SK-N-SH (cell line): ENCODE measurements around the gene ERP29. TPM values are rescaled to one million over a fixed set of nuclear protein-coding genes. Genes with fewer than 3 reads are reported as not detected.

Experiments
- CTCF ChIA-PET: fragments of 300-600, 350-600 bp; formaldehyde crosslinking; extraction: SDS; loops from one replicate; lab custom pipeline; 2021; lab: Yijun Ruan, JAX
- POLR2A ChIA-PET: fragments of 350-600 bp; sonication (Branson Sonifier 250); formaldehyde crosslinking; extraction: SDS; loops from one replicate; lab custom pipeline; 2020; ENCODE audit warnings: antibody characterized with exemption, inconsistent platforms; lab: Yijun Ruan, JAX
- DNase-seq: peaks from one replicate; pipeline ENCODE4 v3.0.0; 2012
- H2AFZ ChIP-seq: fragments of 200-600 bp; sonication (generic); 2 replicates; pipeline ENCODE4 v1.8.1; 2016; ENCODE audit warnings: antibody characterized with exemption, mild to moderate bottlenecking, low read depth
- H3F3A ChIP-seq: fragments of 200-600 bp; sonication (generic); replicated peaks from 2 replicates; pipeline ENCODE3; 2016; ENCODE audit warnings: antibody characterized with exemption, mild to moderate bottlenecking; ENCODE audit not compliant: insufficient read depth
- H3K27ac ChIP-seq, 2 experiments: fragments of 200-500 bp in 1 of 2; fragments of 200-600 bp in 1 of 2; sonication (Bioruptor generic) in 1 of 2; sonication (generic), shearing (Covaris generic) in 1 of 2; 2 replicates each; pipeline versions ENCODE4 v1.5.1 to v1.6.1; 2014 to 2016; ENCODE audit warnings: low read depth in 2 of 2, inconsistent platforms in 1 of 2, low read length in 1 of 2, mild to moderate bottlenecking in 1 of 2, mixed read lengths in 1 of 2
- H3K27me3 ChIP-seq: fragments of 200-600 bp; sonication (generic), shearing (Covaris generic); 2 replicates; pipeline ENCODE4 v1.6.1; 2016; ENCODE audit warnings: mixed run types; ENCODE audit not compliant: insufficient read depth
- H3K36me3 ChIP-seq, 2 experiments: fragments of 200-500 bp in 1 of 2; fragments of 200-600 bp in 1 of 2; sonication (Bioruptor generic) in 1 of 2; sonication (generic) in 1 of 2; replicated peaks in 1 of 2; 2 replicates each; pipeline versions ENCODE3 to v1.5.1; 2014 to 2016; ENCODE audit warnings: low read length in 1 of 2, mild to moderate bottlenecking in 1 of 2; ENCODE audit not compliant: insufficient read depth in 2 of 2, control insufficient read depth in 1 of 2
- H3K4me1 ChIP-seq, 2 experiments: fragments of 200-500 bp in 1 of 2; fragments of 200-600 bp in 1 of 2; sonication (Bioruptor generic) in 1 of 2; sonication (generic), shearing (Covaris generic) in 1 of 2; 2 replicates each; pipeline versions ENCODE4 v1.5.1 to v1.6.1; 2014 to 2016; ENCODE audit warnings: low read depth in 1 of 2, low read length in 1 of 2, mixed run types in 1 of 2; ENCODE audit not compliant: insufficient read depth in 2 of 2, control insufficient read depth in 1 of 2
- H3K4me2 ChIP-seq: fragments of 200-600 bp; sonication (generic), shearing (Covaris generic); 2 replicates; pipeline ENCODE4 v1.6.1; 2017; ENCODE audit warnings: mixed run types
- H3K4me3 ChIP-seq, 2 experiments: fragments of 200-500 bp in 1 of 2; fragments of 200-600 bp in 1 of 2; sonication (Bioruptor generic) in 1 of 2; sonication (generic), shearing (Covaris generic) in 1 of 2; 2 replicates each; pipeline versions ENCODE4 v1.5.1 to v1.8.1; 2014 to 2016; ENCODE audit warnings: low read depth in 2 of 2, inconsistent platforms in 1 of 2, low read length in 1 of 2, mild to moderate bottlenecking in 1 of 2, mixed read lengths in 1 of 2, moderate library complexity in 1 of 2
- H3K79me2 ChIP-seq: fragments of 200-600 bp; sonication (generic); 2 replicates; pipeline ENCODE4 v1.8.1; 2017; ENCODE audit warnings: mild to moderate bottlenecking; ENCODE audit not compliant: insufficient read depth
- H3K9ac ChIP-seq: fragments of 200-600 bp; sonication (generic); 2 replicates; pipeline ENCODE4 v1.6.1; 2017; ENCODE audit warnings: mixed run types
- H3K9me2 ChIP-seq: fragments of 200-600 bp; sonication (generic); 2 replicates; pipeline ENCODE4 v1.6.1; 2017; ENCODE audit warnings: mixed run types
- H3K9me3 ChIP-seq: fragments of 200-600 bp; sonication (generic); 2 replicates; pipeline ENCODE4 v1.6.1; 2017; ENCODE audit warnings: mixed run types, mild to moderate bottlenecking, moderate library complexity
- H4K20me1 ChIP-seq: fragments of 200-600 bp; sonication (generic); 2 replicates; pipeline ENCODE4 v1.6.1; 2017; ENCODE audit warnings: mild to moderate bottlenecking, mixed run types; ENCODE audit not compliant: insufficient read depth
- ELF1 ChIP-seq: IDR thresholded peaks from 2 replicates; pipeline ENCODE4 v1.4.0; 2012
- EZH2phosphoT487 ChIP-seq: fragments of 200-600 bp; sonication (generic); IDR thresholded peaks from 2 replicates; pipeline ENCODE4 v1.6.1; 2017; ENCODE audit warnings: low read depth, mixed run types, mild to moderate bottlenecking, antibody characterized with exemption, moderate library complexity, borderline replicate concordance
- FOSL2 ChIP-seq: IDR thresholded peaks from 2 replicates; pipeline ENCODE4 v1.4.0; 2012; ENCODE audit warnings: low read depth, mild to moderate bottlenecking, moderate library complexity, borderline replicate concordance
- FOXM1 ChIP-seq: IDR thresholded peaks from 2 replicates; pipeline ENCODE4 v1.4.0; 2012; ENCODE audit warnings: low read depth, mild to moderate bottlenecking
- MEF2A ChIP-seq: IDR thresholded peaks from 2 replicates; pipeline ENCODE4 v1.4.0; 2012; ENCODE audit warnings: low read depth, borderline replicate concordance
- PBX3 ChIP-seq: IDR thresholded peaks from 2 replicates; pipeline ENCODE4; 2012
- RCOR1 ChIP-seq: fragments of 150-350 bp; IDR thresholded peaks from 2 replicates; pipeline ENCODE4 v1.6.1; 2017; ENCODE audit warnings: antibody characterized with exemption, low read length
- RFX5 ChIP-seq: IDR thresholded peaks from 2 replicates; pipeline ENCODE4 v1.6.1; 2012; ENCODE audit warnings: mild to moderate bottlenecking, improper control_type of control experiment, low read length
- SMC3 ChIP-seq: IDR thresholded peaks from 2 replicates; pipeline ENCODE4 v1.6.1; 2012; ENCODE audit warnings: low read depth, low read length, improper control_type of control experiment
- TAF1 ChIP-seq: IDR thresholded peaks from 2 replicates; pipeline ENCODE4 v1.6.1; 2012; ENCODE audit warnings: low read depth, mild to moderate bottlenecking, low read length, moderate library complexity, borderline replicate concordance
- USF2 ChIP-seq: fragments of 150-350 bp; IDR thresholded peaks from 2 replicates; pipeline ENCODE4 v1.6.1; 2017; ENCODE audit warnings: antibody characterized with exemption, low read length, low read depth, borderline replicate concordance
- YY1 ChIP-seq: IDR thresholded peaks from 2 replicates; pipeline ENCODE4 v1.4.0; 2012; ENCODE audit warnings: low read depth, mild to moderate bottlenecking
- WGBS: methylation state at CpG from one replicate; pipeline ENCODE4 v1.1.6; 2017; ENCODE audit warnings: low lambda C conversion rate; 5-methylcytosine and 5-hydroxymethylcytosine counted together
- polyA plus RNA-seq, 3 experiments: library from polyadenylated mRNA; depleted of rRNA; stranded (reverse); fragments of >200 nt; gene quantifications; 2 replicates each; pipeline ENCODE4 v1.2.3, GENCODE V29; 2012
- TF ChIP-seq, protein P1 (sequence below): IDR thresholded peaks from 2 replicates; pipeline ENCODE4 v1.6.1; 2012; ENCODE audit warnings: mild to moderate bottlenecking, low read depth, low read length, moderate library complexity

The ERP29 gene
- polyA plus RNA-seq, 1 of the 3 experiments (the other 2 are of a cell fraction), result 177 TPM

DNA sequence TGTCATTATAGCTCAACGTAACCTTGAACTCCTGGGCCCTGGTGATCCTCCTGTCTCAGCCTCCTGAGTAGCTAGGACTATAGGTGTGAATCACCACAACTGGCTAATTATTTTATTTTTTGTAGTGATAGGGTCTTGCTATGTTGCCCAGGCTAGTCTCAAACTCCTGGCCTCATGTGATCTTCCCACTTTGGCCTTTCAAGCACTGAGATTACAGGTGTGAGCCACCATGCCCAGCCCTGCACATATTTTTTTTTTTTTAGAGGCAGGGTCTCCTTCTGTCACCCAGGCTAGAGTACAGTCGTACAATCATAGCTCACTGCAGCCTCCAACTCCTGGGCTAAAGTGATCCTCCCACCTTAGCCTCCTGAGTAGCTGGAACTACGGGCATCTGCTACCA is 9.2 kb upstream of the ERP29 start:
- no peaks in the 10 kb centered on the region for H4K20me1 ChIP-seq
- no peaks in the 10 kb centered on the region for H3K79me2 ChIP-seq
- ChIA-PET CTCF (no interaction called here), POLR2A (no interaction called here)
- no peaks in the 10 kb centered on the region for H3K27me3 ChIP-seq
- H3K4me1 ChIP-seq, result peaks cover 0 to 3% of the 10 kb centered on the region in 2 experiments; a peak in 1 of 4 replicates
- WGBS, result 94% methylated on average over 3 of the region's 3 CpGs
- no peaks in the 10 kb centered on the region for H3K36me3 ChIP-seq
- no peak overlapping the region for H3K4me3 ChIP-seq
- TF ChIP-seq USF2, result no peak
- TF ChIP-seq TAF1, result no peak
- no peak for TF ChIP-seq YY1
- no peak for TF ChIP-seq SMC3
- no peak for TF ChIP-seq MEF2A
- TF ChIP-seq, protein P1, sequence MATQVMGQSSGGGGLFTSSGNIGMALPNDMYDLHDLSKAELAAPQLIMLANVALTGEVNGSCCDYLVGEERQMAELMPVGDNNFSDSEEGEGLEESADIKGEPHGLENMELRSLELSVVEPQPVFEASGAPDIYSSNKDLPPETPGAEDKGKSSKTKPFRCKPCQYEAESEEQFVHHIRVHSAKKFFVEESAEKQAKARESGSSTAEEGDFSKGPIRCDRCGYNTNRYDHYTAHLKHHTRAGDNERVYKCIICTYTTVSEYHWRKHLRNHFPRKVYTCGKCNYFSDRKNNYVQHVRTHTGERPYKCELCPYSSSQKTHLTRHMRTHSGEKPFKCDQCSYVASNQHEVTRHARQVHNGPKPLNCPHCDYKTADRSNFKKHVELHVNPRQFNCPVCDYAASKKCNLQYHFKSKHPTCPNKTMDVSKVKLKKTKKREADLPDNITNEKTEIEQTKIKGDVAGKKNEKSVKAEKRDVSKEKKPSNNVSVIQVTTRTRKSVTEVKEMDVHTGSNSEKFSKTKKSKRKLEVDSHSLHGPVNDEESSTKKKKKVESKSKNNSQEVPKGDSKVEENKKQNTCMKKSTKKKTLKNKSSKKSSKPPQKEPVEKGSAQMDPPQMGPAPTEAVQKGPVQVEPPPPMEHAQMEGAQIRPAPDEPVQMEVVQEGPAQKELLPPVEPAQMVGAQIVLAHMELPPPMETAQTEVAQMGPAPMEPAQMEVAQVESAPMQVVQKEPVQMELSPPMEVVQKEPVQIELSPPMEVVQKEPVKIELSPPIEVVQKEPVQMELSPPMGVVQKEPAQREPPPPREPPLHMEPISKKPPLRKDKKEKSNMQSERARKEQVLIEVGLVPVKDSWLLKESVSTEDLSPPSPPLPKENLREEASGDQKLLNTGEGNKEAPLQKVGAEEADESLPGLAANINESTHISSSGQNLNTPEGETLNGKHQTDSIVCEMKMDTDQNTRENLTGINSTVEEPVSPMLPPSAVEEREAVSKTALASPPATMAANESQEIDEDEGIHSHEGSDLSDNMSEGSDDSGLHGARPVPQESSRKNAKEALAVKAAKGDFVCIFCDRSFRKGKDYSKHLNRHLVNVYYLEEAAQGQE, result no peak
- TF ChIP-seq PBX3, result no peak
- TF ChIP-seq EZH2phosphoT487, result no peak
- no peak for TF ChIP-seq FOXM1
- no peak for TF ChIP-seq RFX5
- no peak for TF ChIP-seq ELF1
- no peak for TF ChIP-seq FOSL2
- TF ChIP-seq RCOR1, result no peak
- no peaks in the 10 kb centered on the region for H3K9me3 ChIP-seq
- H2AFZ ChIP-seq, result no peak overlapping the region
- no peaks in the 10 kb centered on the region for H3K9me2 ChIP-seq
- H3K27ac ChIP-seq, result no peak overlapping the region
- no peak overlapping the region for H3K9ac ChIP-seq
- no peak overlapping the region for H3K4me2 ChIP-seq
- peaks cover 3% of the 10 kb centered on the region for H3F3A ChIP-seq
- no peak for DNase-seq
